ENCODE measurements around the gene PKDREJ. TPM values are rescaled to one million over a fixed set of nuclear protein-coding genes. Genes with fewer than 3 reads are reported as not detected.

PKDREJ gene
- total RNA-seq, 1 experiment from 2014 or later, result not detected

- Histone ChIP-seq H3K9me3 (ENCODE audit: control insufficient read depth, insufficient read depth, low read depth, low read length) (no peaks in the 10 kb centered on the region), H3K4me1 (ENCODE audit: control insufficient read depth, insufficient read depth, low read length) (no peaks in the 10 kb centered on the region), H3K4me3 (ENCODE audit: low read depth in 2 of 2, low read length in 2 of 2) (no peak overlapping the region), H3K27ac (ENCODE audit: low read length) (no peak overlapping the region), H3K36me3 (ENCODE audit: control insufficient read depth, insufficient read depth, low read length) (no peaks in the 10 kb centered on the region), H3K27me3 (ENCODE audit: control insufficient read depth, insufficient read depth, low read length) (no peaks in the 10 kb centered on the region)
- DNase-seq (ENCODE audit: low read depth, low spot score) (no peak), ATAC-seq (no peak)
- in situ Hi-C loops (cut with HindIII; ENCODE audit: low pct_unique_long_range_greater_than_20kb, low sequenced_read_pairs) (no loop called here), intact Hi-C loops (cut with micrococcal nuclease; ENCODE audit: unreplicated experiment) (no loop called here)
- TF ChIP-seq POLR2AphosphoS5 (IDR thresholded peaks at IDR 0.05; ENCODE audit: low read depth, low read length) (no peak), SIN3A (IDR thresholded peaks at IDR 0.05; ENCODE audit: borderline replicate concordance, insufficient read depth, low read depth, low read length) (no peak), REST (IDR thresholded peaks at IDR 0.05; ENCODE audit: insufficient read depth in 1 of 2, low read depth in 2 of 2, low read length in 1 of 2) (no peak), CTCF (IDR thresholded peaks at IDR 0.05) (no peak), TCF7L2 (IDR thresholded peaks at IDR 0.05; ENCODE audit: low read depth, low read length) (no peak)
- ChIA-PET CTCF (no interaction called here), POLR2A (no interaction called here)
- no TSS peak for BruUV-seq (replicated peaks)
Observed at GRCh38 chr22:46287873-46288751, 25.0 kb upstream of the PKDREJ start.

DNA sequence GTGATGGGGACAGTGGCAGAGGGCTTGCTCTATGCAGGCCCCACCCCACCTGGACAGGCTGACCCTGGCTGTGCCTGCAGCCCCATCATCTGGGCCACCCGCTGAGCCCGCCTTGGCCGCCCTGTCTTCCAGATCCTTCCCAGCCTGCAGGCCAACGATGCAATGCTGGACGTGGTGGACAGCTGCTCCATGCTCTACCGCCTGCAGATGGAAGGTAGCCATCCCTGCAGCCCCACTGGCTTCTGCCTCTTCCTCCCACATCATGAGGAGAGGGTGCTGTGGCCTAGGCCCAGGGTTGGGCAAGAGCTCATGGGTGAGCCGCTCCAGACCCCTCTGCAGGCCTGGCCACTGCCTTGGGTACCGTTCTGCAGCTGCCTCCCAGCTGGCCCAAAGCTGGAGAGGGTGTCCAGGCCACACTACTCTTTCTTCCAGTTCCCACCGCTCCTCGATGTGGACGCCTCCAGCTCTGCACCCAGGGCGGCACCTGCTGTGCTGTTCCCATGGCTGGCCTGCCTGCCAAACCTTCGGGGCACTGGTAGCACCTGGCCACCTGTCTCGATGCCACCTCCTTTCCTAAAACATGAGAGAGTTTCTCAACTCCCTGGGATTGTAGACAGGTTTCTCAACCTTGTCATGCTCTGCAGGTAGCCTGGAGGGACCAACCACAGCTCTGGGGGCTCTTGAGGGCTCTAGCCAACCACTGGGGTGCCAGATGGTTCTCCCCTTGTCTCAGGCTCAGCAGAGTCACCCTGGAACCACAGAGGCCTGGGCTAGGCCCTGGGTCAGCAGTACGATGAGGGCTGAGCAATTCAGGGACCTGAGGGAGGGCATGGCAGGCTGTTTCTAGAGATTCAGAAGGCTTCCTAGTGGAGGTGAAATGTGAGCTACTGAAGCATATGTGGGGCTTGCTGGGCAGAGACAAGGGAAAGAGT is 24.1 kb upstream of the PKDREJ start:
- H3K4me3 ChIP-seq (ENCODE audit: low read depth in 2 of 2, low read length in 2 of 2), result no peak overlapping the region
- no peak overlapping the region for H3K27ac ChIP-seq (ENCODE audit: low read length)
- no peaks in the 10 kb centered on the region for H3K9me3 ChIP-seq (ENCODE audit: control insufficient read depth, insufficient read depth, low read depth, low read length)
- no peaks in the 10 kb centered on the region for H3K36me3 ChIP-seq (ENCODE audit: control insufficient read depth, insufficient read depth, low read length)
- in situ Hi-C loops (cut with HindIII; ENCODE audit: low pct_unique_long_range_greater_than_20kb, low sequenced_read_pairs), result no loop called here
- POLR2A ChIA-PET, result interaction anchor here (0.6 kb wide), 1 partner anchor 698 kb away, joined by 4 read pairs; no protein-coding TSS in a partner anchor
- no peaks in the 10 kb centered on the region for H3K4me1 ChIP-seq (ENCODE audit: control insufficient read depth, insufficient read depth, low read length)
- CTCF ChIA-PET, result interaction anchor here (0.7 kb wide), 1 partner anchor 55 kb away, joined by 3 read pairs; no protein-coding TSS in a partner anchor
- intact Hi-C loops (cut with micrococcal nuclease; ENCODE audit: unreplicated experiment), result no loop called here
- BruUV-seq (replicated peaks), result no TSS peak
- H3K27me3 ChIP-seq (ENCODE audit: control insufficient read depth, insufficient read depth, low read length), result no peaks in the 10 kb centered on the region
- ATAC-seq (no peak), DNase-seq (ENCODE audit: low read depth, low spot score) (no peak)
- no peak for TF ChIP-seq SIN3A (IDR thresholded peaks at IDR 0.05; ENCODE audit: borderline replicate concordance, insufficient read depth, low read depth, low read length)
- TF ChIP-seq CTCF (IDR thresholded peaks at IDR 0.05), result no peak
- no peak for TF ChIP-seq POLR2AphosphoS5 (IDR thresholded peaks at IDR 0.05; ENCODE audit: low read depth, low read length)
- TF ChIP-seq REST (IDR thresholded peaks at IDR 0.05; ENCODE audit: insufficient read depth in 1 of 2, low read depth in 2 of 2, low read length in 1 of 2), result no peak
- no peak for TF ChIP-seq TCF7L2 (IDR thresholded peaks at IDR 0.05; ENCODE audit: low read depth, low read length)
